ENCODE measurements around the gene IFI16. TPM values are rescaled to one million over a fixed set of nuclear protein-coding genes. Genes with fewer than 3 reads are reported as not detected.
A peak's percentile ranks its signal among the peaks of the same experiment; 100 is the strongest.
"Not testable (repeated sequence)": the region's sequence is repeated elsewhere in the genome, so short reads cannot be mapped to it uniquely, and the experiment has no call there.

IFI16 gene
- total RNA-seq, 1 donor from 2014 or later, result 258 TPM

DNA sequence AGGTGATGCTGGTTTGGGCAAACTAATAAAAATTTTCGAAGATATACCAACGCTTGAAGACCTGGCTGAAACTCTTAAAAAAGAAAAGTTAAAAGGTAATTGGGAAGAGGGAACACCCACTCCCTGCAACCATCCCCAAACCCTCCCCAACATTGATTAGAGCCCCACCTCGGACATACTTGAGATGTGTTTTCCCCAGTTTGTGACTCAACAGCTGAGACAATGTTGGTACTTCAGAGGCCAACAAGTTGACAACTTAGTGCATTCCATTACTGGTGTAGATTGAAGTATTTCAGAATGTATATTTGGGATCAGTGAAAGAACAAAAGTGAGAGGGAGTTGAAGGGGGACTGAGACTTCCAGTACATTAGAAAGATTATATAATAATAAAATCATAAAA is 5.1 kb downstream of the IFI16 start:
- Mint-ChIP-seq H3K27me3 (ENCODE audit: unreplicated experiment) (no peaks in the 10 kb centered on the region), H3K36me3 (ENCODE audit: low read depth, unreplicated experiment) (peaks cover 75% of the 10 kb centered on the region), H3K27ac (ENCODE audit: unreplicated experiment) (no peak overlapping the region), H3K4me1 (ENCODE audit: unreplicated experiment) (peaks cover 65% of the 10 kb centered on the region), H3K4me3 (ENCODE audit: unreplicated experiment) (peak overlapping the region; percentile 76), H3K9me3 (ENCODE audit: unreplicated experiment) (peaks cover 12% of the 10 kb centered on the region)
- no peak for TF ChIP-seq CTCF (IDR thresholded peaks at IDR 0.05; ENCODE audit: unreplicated experiment)
- DNase-seq (ENCODE audit: low spot score), result no peak

DNA sequence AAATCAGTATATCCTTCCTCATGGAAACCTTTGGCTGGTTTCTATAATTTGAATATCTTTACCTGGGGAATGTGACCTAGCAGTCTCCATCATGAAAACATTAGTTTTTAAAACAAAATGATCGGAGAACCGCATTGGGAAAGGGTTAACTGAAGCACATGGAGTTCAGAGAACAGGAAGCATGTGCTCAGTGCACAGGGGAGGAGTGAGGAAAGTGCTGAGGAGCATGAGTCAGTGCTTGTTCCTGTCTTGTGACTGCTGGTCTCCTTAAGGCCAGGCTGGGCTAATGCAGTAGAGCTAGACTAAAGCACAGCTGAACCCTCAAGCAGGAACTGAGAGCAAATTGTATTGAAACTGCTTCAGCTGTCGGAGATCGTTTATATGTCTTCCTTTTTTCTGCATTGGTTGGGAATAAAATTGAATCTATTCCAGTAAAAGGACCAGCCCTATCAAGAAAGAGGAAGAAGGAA is 5.8 kb downstream of the IFI16 start:
- TF ChIP-seq CTCF (IDR thresholded peaks at IDR 0.05; ENCODE audit: unreplicated experiment), result no peak
- peak overlapping the region; percentile 80 for H3K4me3 Mint-ChIP-seq (ENCODE audit: unreplicated experiment)
- H3K27me3 Mint-ChIP-seq (ENCODE audit: unreplicated experiment), result no peaks in the 10 kb centered on the region
- peaks cover 75% of the 10 kb centered on the region for H3K36me3 Mint-ChIP-seq (ENCODE audit: low read depth, unreplicated experiment)
- H3K27ac Mint-ChIP-seq (ENCODE audit: unreplicated experiment), result peak overlapping the region; percentile 68
- peaks cover 64% of the 10 kb centered on the region for H3K4me1 Mint-ChIP-seq (ENCODE audit: unreplicated experiment)
- no peak for DNase-seq (ENCODE audit: low spot score)
- peaks cover 12% of the 10 kb centered on the region for H3K9me3 Mint-ChIP-seq (ENCODE audit: unreplicated experiment)

DNA sequence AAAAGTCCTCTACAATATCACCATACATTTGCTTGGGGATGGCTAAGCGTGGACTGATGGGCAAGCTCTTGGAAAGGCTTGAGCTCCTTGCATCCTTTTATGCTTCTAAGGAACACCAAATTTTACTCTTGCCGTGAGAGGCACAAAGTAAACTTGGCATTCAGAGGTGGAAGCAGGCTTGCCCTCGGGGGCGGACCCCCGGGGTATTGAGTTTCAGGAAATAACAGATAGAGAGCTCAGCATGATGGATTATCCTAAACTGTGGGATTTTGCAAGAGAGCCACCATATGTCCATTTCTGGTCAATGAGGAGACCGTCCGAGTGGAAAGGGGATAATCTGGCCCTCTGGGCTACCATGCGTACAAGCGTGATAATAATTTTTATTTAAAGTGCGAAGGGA is 14.0 kb downstream of the IFI16 start:
- H3K4me1 Mint-ChIP-seq (ENCODE audit: unreplicated experiment), result peaks cover 60% of the 10 kb centered on the region
- H3K27me3 Mint-ChIP-seq (ENCODE audit: unreplicated experiment), result no peaks in the 10 kb centered on the region
- H3K27ac Mint-ChIP-seq (ENCODE audit: unreplicated experiment), result no peak overlapping the region
- peaks cover 54% of the 10 kb centered on the region for H3K36me3 Mint-ChIP-seq (ENCODE audit: low read depth, unreplicated experiment)
- no peak for DNase-seq (ENCODE audit: low spot score)
- H3K4me3 Mint-ChIP-seq (ENCODE audit: unreplicated experiment), result peak overlapping the region; percentile 2
- H3K9me3 Mint-ChIP-seq (ENCODE audit: unreplicated experiment), result no peaks in the 10 kb centered on the region
- no peak for TF ChIP-seq CTCF (IDR thresholded peaks at IDR 0.05; ENCODE audit: unreplicated experiment)

- Mint-ChIP-seq H3K9me3 (ENCODE audit: unreplicated experiment) (no peaks in the 10 kb centered on the region), H3K4me3 (ENCODE audit: unreplicated experiment) (no peak overlapping the region), H3K27ac (ENCODE audit: unreplicated experiment) (no peak overlapping the region), H3K4me1 (ENCODE audit: unreplicated experiment) (peaks cover 65% of the 10 kb centered on the region), H3K36me3 (ENCODE audit: low read depth, unreplicated experiment) (peaks cover 46% of the 10 kb centered on the region), H3K27me3 (ENCODE audit: unreplicated experiment) (no peaks in the 10 kb centered on the region)
- DNase-seq (ENCODE audit: low spot score), result no peak
- TF ChIP-seq CTCF (IDR thresholded peaks at IDR 0.05; ENCODE audit: unreplicated experiment), result no peak
These were observed 15.3 kb downstream of the IFI16 start for GRCh38 chr1:159025043-159025442.

- H3K27ac Mint-ChIP-seq (ENCODE audit: unreplicated experiment), result peak overlapping the region; percentile 76
- H3K27me3 Mint-ChIP-seq (ENCODE audit: unreplicated experiment); DNase-seq (ENCODE audit: low spot score); H3K9me3 Mint-ChIP-seq (ENCODE audit: unreplicated experiment): not testable (repeated sequence)
- H3K4me3 Mint-ChIP-seq (ENCODE audit: unreplicated experiment), result peak overlapping the region; percentile 77
- H3K4me1 Mint-ChIP-seq (ENCODE audit: unreplicated experiment), result peaks cover 70% of the 10 kb centered on the region
- H3K36me3 Mint-ChIP-seq (ENCODE audit: low read depth, unreplicated experiment), result peaks cover 41% of the 10 kb centered on the region
These were observed 17.1 kb downstream of the IFI16 start for GRCh38 chr1:159026841-159027240.

Measured in endothelial cell (in vitro differentiated cells).